Epithelial cell of proximal tubule (primary cell): Measurements from ENCODE around the gene EVPLL. TPM values are rescaled to one million over a fixed set of nuclear protein-coding genes. Genes with fewer than 3 reads are reported as not detected.
"Not testable (repeated sequence)": the region's sequence is repeated elsewhere in the genome, so short reads cannot be mapped to it uniquely, and the experiment has no call there.

ENCODE experiments used
- DNase-seq: peaks from one replicate; pipeline ENCODE4 v3.0.0-alpha.2; 2011; ENCODE audit warnings: low read depth
- H3K4me3 ChIP-seq: 2 replicates; pipeline ENCODE4 v1.5.1; 2011; ENCODE audit warnings: low read depth, mild to moderate bottlenecking, low read length
- total RNA-seq: library from RNA; depleted of rRNA; stranded (reverse); fragments of >200 nt; gene quantifications from 2 replicates; pipeline ENCODE4 v1.2.3, GENCODE V29; 2015

Gene EVPLL
- total RNA-seq, 1 donor from 2014 or later = not detected

DNA sequence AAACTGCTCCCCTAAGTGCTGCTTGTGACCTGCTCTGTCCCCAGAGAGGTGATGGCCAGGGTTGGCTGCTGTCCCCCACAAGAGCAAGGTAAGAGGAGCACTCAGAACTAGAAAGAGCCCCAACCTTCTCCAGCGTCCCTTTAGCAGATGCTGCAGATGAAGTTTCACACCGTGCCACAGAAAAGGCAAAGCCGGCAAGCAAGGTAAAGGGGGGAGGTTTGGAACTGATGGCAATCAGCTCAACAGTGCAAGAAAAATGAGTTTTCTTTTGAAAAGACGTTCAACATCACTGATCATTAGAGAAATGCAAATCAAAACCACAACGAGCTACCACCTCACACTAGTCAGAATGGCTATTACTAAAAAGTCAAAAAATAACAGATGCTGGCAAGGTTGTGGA, 26.0 kb downstream of the EVPLL start:
- DNase-seq, H3K4me3 ChIP-seq: not testable (repeated sequence)

DNA sequence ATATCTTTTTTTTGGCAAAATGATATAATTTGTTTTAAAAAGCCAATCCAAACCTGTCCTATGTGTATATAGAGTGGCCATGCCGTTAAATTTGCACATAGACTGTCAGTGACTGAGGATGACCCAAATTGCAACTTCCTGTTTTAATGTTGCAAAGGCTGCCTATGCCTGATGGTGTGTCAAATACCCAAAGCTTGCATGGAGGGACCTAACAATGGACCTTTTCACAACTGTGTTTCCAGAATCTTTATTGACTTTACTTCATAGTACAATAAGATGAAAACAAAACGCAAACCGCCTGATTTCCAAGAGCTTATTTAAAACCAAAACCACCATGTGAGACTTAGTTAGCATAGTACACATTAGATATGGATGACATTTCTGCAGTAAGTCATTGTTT, 31.3 kb downstream of the EVPLL start:
- DNase-seq, H3K4me3 ChIP-seq: not testable (repeated sequence)

DNA sequence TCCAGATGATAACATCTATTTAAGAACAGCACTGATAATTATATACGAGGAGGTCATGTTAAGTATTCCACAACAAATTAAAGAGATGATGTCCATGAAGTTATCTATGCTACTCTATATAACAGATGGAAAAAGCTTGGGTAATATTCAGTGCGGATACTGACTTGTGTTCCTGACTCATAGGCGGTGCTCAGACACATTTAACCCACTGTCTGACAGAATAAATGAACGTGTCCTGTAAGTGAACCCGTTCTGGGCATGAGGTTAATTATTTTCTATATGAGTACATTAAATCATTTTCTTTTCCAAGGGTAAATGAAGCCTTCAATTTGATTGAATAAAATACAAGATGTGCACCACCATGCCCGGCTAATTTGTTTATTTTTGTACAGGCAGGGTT, 31.7 kb downstream of the EVPLL start:
- not testable (repeated sequence) for H3K4me3 ChIP-seq, DNase-seq

DNA sequence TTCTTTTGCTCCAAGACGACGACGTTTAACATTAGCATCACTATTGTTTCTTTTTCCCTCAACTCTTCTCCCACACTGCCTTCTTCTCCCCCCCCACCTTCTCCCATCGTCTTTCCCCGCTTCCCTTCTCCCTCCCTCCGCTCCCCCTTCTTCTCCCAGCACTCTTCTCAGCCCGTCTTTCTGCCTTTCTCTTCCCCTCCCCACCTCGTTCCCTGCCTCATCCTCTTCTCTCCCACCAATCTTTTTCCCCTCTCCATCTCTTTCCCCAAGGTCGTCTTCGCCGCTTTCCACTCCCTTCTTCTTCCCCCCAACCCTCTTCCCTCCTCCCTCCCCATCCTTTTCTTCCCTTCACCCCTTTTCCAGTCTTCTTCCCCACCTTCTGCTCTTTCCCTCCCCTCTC, 33.2 kb downstream of the EVPLL start:
- not testable (repeated sequence) for DNase-seq
- peak overlapping the region; percentile 33 for H3K4me3 ChIP-seq

DNA sequence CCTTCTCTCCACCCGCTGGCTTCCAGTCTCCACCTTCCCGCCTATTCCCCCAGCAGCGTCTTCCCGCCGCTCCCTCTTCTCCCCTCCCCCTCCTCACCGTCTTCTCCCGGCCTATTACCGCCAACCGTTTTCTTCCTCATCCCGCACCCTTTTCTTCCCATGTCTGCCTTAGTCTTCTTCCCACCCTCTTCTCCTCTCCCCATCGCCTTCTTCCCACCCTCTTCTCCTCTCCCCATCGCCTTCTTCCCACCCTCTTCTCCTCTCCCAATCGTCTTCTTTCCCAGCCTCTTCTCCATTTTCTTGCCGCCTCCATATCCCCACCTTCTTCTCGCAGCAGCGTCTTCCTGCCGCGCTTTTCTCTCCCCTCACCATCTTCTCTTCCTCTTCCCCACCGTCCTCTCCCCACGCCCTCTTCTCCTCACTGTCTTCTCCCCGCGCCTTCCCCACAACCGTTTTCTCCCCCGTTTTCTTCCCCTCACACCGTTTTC, 33.8 kb downstream of the EVPLL start:
- peak overlapping the region; percentile 56 for H3K4me3 ChIP-seq
- DNase-seq = not testable (repeated sequence)

DNA sequence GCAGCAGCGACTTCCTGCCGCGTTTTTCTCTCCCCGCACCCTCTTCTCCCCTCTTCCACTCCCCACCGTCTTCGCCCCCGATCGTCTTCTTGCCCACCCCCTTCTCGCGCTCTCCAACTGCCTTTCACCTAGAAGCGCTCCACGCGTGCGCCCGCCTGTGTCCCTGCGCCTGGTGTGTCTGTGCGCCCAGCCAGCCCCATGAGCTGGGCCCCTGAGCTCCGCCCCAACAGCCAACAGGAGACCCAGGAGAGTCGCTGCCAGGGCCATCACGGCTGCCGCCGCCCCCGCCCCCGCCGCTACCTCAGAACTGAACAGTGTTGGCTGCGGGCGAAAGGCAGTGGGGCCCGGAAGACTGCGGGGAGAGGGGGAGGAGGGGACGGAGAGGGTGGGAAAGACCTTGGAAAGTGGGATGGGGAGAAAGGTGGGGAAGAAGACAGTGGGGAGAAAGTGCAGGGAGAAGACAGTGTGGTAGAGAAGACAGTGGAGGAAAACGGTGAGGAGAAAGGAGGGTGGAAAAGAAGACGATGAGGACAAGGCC, 34.5 kb downstream of the EVPLL start:
- H3K4me3 ChIP-seq = peak overlapping the region; percentile 56

DNA sequence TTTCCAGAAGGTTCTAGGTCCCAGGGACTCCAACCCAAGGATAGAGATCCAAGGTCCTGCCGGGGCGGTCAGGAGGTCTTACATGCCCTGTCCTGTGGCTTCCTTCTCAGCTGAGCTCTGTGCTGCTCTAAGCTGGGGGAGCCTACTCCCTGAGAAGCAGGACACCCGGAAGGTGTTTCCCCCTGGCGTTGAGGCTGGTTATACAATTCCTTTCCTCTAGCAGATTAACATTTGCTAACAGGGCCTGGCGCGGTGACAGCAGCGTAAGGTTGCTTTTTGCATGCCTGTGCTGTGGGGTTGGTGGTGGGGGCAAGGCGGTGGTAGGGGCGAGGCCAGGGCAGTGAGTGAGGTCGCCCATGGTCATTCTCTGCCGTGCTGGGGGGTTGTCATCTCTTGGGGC, 43.9 kb downstream of the EVPLL start:
- H3K4me3 ChIP-seq, DNase-seq: not testable (repeated sequence)

More for the DNA sequence above, 34.5 kb downstream of the EVPLL start:
- not testable (repeated sequence) for DNase-seq

DNA sequence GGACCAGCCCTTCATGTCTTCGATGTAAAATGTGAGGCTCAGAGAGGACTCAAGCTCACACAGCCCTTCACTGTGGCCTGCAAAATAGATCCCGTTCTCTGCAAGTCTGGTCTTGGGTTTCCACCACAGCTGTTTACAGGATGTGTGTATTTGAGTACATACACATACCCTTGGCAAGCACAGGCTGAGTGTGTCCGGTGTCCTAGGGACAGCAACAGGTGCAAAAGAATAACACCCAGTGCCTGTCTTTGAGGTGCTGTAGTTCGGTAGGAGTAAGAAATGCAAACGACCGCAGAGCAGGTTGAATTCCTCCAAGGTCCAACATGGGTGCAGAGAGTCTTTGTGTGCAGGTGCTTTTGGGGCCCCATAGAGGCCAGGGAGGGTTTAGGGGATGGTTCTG, 44.9 kb downstream of the EVPLL start:
- not testable (repeated sequence) for H3K4me3 ChIP-seq, DNase-seq

DNA sequence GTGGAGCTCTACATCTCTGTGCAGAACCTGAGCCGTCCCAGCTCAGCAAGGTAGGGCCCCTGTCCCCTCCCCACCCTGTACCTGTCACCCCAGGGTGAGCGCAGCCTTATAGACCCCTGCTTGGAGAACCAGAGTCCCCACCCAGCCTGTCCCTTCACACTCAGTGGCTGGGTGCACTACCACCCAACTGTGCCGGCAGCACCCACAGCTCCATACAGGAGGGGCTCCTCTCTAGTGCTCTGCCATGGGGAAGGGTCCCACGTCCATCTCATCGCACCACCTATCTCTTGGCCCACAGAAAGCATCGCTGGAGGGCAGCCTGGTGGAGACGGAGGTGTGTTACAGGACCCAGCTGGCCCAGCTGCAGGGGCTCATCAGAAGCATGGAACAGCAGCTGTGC, 45.4 kb downstream of the EVPLL start:
- not testable (repeated sequence) for H3K4me3 ChIP-seq, DNase-seq

DNA sequence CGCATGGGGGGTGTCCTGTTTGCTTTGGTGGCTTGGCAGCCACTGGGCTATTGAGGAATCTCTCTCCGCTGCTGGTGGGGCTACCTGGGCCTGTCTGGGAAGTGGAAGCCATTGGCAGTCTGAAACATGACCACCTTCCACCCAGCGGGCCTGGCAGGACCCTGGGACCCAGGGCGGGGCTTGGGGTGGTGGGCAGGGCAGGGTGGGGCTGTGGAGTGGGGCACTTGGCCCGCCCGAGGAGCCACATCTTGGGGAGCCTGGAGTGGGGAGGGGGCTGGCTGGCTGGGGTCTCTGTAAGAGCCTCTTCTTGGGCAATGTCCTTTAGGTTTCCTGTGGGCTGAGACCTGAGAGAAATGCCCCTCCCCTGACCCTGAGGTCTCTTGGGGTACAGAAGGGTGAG, 48.0 kb downstream of the EVPLL start:
- H3K4me3 ChIP-seq, DNase-seq: not testable (repeated sequence)

DNA sequence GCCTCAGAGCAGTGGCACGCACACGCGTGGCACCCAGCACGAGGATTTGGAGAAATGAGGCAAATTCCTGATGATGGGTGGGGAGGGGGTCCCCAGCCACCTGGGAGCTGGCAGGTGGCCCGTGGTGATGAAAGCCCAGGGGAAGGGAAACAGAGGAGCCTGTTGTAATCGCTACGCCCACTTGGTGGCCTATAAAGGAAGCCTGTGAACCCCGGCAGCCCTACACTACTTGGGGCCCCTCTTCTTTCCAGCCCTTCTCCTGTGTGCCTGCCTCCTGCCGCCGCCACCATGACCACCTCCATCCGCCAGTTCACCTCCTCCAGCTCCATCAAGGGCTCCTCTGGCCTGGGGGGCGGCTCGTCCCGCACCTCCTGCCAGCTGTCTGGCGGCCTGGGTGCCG, 49.1 kb downstream of the EVPLL start:
- DNase-seq, H3K4me3 ChIP-seq: not testable (repeated sequence)

DNA sequence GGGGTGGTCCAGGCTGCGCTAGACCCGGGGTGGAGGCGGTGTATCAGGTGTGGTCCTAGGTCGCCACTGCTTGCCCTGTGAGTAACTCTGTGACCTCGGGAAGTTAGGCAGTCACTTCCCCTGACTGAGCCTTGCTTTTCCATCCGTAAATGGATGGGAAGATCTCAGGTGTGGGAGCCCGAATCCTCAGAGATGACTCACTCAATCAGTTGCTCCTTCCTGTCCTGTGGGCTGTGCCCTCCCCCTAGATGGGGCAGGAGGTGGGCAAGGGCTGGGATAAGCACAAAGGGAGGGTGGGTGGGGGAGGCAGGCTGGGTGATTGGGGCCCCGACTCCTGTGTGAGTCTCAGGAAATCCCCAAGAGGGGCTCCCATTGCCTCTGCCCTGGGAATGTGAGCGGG, 54.6 kb downstream of the EVPLL start:
- DNase-seq, H3K4me3 ChIP-seq: not testable (repeated sequence)

Other genes with a start within 250 kb of the EVPLL start
- gene ALKBH5, start 193.9 kb upstream of the EVPLL start, total RNA-seq = 81.2 and 101 TPM in 2 replicates
- 46.1 and 65.3 TPM in 2 replicates for gene LLGL1, start 152.1 kb upstream of the EVPLL start, total RNA-seq
- 425 and 531 TPM in 2 replicates for gene FLII, start 119.0 kb upstream of the EVPLL start, total RNA-seq
- gene MIEF2, start 117.1 kb upstream of the EVPLL start, total RNA-seq = 43.1 and 48.0 TPM in 2 replicates
- 31.0 and 49.2 TPM in 2 replicates for gene TOP3A, start 62.8 kb upstream of the EVPLL start, total RNA-seq
- 9.5 and 11.1 TPM in 2 replicates for gene SMCR8, start 62.5 kb upstream of the EVPLL start, total RNA-seq
- gene SHMT1, start 14.2 kb upstream of the EVPLL start, total RNA-seq = 21.2 and 76.5 TPM in 2 replicates
- gene LGALS9C, start 99.0 kb downstream of the EVPLL start, total RNA-seq = not detected in 2 replicates